22Rv1 (cell line): ENCODE data around the gene LPIN1.

Source experiments
- H3K27ac ChIP-seq: fragments of 450-650 bp; 2 replicates; pipeline ENCODE4 v1.5.1; 2017
- ZFX ChIP-seq: fragments of 450-650 bp; IDR thresholded peaks from 2 replicates; pipeline ENCODE4 v1.6.1; 2017; ENCODE audit warnings: antibody characterized with exemption, borderline replicate concordance
- TF ChIP-seq, protein P1 (sequence below): fragments of 450-650 bp; IDR thresholded peaks from 2 replicates; pipeline ENCODE4 v1.5.1; 2017; ENCODE audit warnings: mild to moderate bottlenecking

LPIN1 gene

DNA sequence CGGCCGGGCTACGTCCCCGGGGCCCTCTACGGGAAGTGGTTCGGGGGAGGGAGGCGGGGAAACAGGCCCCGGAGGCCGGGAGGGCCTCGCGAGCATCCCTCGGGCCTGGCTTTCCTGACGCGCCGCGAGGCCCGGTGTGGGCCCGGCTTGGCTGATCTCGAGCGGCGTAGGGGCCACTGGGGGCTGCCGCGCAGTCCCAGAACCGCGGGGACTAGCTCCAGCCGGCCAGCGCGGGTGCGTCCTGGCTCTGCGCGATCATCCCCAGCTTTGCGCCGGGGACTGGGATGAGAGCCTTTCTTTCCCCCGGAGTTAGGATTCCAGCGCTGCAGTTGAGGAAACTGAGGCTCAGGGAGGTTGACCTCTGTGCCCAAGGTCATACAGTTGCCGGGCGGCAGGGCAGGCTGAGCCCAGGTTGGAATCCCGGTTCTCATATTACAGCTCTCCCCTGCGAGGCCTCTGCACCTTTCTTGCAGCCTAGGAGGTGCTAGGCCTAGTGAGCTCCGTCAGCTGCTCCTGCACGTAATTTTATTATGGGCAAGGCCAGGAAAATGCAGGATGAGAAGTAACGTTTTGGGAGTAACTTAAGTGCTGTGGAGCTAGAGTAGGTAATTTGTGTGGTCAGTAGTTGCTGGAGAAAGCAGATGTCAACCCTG is 501 bp downstream of the LPIN1 start:
- TF ChIP-seq, protein P1, sequence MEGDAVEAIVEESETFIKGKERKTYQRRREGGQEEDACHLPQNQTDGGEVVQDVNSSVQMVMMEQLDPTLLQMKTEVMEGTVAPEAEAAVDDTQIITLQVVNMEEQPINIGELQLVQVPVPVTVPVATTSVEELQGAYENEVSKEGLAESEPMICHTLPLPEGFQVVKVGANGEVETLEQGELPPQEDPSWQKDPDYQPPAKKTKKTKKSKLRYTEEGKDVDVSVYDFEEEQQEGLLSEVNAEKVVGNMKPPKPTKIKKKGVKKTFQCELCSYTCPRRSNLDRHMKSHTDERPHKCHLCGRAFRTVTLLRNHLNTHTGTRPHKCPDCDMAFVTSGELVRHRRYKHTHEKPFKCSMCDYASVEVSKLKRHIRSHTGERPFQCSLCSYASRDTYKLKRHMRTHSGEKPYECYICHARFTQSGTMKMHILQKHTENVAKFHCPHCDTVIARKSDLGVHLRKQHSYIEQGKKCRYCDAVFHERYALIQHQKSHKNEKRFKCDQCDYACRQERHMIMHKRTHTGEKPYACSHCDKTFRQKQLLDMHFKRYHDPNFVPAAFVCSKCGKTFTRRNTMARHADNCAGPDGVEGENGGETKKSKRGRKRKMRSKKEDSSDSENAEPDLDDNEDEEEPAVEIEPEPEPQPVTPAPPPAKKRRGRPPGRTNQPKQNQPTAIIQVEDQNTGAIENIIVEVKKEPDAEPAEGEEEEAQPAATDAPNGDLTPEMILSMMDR = peak; percentile 25
- no peak for TF ChIP-seq ZFX

GRCh38 chr2:11748018-11748860 is 1.8 kb downstream of the LPIN1 start:
- H3K27ac ChIP-seq = peak overlapping the region; percentile 78; the same call in 1 of the 2 replicates
- TF ChIP-seq ZFX = no peak

More for the DNA sequence above, 501 bp downstream of the LPIN1 start:
- peak overlapping the region; percentile 78 for H3K27ac ChIP-seq

DNA sequence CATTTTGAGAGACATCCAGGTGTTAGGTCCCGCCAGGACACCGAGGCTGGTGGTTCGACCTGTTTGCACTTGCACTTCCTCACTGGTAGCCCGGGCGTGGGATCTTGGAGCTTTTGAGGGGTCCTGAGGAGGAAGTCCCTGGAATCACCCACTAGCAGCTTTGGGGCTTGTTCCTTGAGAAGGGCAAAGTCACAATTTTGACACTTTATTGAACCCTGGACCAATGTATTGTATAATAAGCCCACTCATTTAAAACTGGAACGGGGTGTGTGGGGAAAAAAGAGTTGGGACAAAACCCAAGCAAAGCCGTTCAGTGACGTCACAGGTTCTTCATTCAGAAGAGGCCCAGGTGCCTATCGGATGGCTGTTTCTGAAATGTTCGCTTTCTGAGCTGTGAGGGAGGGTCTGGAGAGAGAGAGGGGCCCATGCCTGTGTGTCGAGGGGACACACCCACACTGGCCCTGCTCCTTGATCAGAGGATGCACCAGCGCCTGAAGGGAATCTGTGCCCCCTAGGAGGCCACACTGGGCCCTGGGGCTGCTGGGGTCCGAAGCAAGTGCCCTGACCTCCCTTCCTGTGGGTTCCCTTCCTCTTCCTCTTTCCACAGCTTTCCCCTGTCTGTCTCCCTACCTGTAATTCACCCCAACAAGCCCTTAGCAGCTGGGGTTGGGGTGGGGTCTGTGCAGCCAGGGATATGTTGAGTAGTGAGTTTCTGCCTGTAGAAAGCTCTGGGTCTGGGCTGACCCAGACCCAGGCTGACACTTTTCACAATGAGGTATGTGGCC is 2.6 kb downstream of the LPIN1 start:
- 0 out of 2 replicates have a peak overlapping the region, but pooled peaks have one; percentile 46 for H3K27ac ChIP-seq
- TF ChIP-seq, protein P1 = no peak
- no peak for TF ChIP-seq ZFX

GRCh38 chr2:11749646-11750349 is 3.4 kb downstream of the LPIN1 start:
- TF ChIP-seq, protein P1 = no peak
- peak overlapping the region; percentile 46 for H3K27ac ChIP-seq

GRCh38 chr2:11750422-11750821 is 4.0 kb downstream of the LPIN1 start:
- TF ChIP-seq ZFX = no peak
- TF ChIP-seq, protein P1 = no peak
- H3K27ac ChIP-seq = peak overlapping the region; percentile 46

DNA sequence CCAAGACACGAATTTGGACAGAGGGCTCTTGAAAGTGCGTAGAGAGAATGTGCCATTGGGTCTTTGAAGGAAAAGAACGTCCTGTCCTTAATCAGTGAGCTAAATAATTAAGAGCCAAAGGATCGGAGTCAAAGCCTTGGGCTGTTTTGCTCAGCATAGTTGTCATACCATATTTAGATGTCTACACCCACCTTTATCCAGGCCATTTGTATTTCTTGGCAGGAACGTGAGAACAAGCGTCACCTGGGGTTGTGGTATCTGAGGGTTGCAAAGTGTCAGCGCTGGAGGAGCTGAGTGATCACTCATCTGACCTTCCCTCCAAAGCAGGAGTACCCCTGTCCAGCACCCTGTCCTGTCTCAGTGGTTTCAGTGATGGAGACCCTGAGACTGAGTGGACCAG is 4.5 kb downstream of the LPIN1 start:
- peak overlapping the region; percentile 46 for H3K27ac ChIP-seq
- TF ChIP-seq ZFX = no peak
- TF ChIP-seq, protein P1 = no peak

GRCh38 chr2:11752906-11753305 is 6.5 kb downstream of the LPIN1 start:
- TF ChIP-seq, protein P1 = no peak
- TF ChIP-seq ZFX = no peak
- H3K27ac ChIP-seq = no peak overlapping the region
